ENCODE results near the gene FHL3. TPM values are rescaled to one million over a fixed set of nuclear protein-coding genes. Genes with fewer than 3 reads are reported as not detected.

Gene FHL3
- total RNA-seq, 1 donor from 2014 or later = 26.3 TPM

DNA sequence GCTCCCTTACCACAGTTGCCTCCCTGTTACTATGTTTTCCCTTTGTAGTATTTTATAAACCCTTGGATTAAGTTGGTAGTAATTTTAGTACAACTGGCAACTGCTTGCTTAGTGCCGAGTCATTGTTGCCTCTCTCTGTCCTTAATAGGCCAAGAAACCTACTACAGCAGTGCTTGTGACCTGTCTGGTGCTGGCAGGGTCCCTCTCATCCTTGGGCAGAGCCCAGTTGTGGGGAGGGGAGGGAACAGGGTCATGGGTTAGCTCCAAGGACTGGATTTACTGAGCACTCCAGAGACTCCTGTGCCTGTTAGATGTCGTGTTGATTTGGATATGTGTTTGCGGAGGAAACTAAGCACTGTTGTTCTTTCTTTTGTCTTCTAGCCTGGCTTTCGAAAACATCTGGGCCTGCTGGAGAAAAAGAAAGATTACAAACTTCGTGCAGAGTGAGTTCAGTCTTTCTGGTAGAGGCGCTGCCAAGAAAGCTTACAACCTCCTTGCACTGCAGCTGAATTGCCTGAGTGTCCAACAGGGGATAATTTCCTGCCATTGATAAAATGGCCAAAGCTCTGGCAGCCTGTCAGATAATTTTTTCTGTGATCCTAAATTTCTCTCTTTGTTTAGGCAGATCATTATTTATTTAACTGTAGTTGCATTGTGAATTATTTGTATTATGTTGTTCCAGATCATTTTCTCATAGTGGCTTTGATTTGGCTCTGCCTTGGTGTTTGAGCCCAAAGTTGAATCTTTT is 10.8 kb upstream of the FHL3 start:
- H3K27ac ChIP-seq = no peak overlapping the region
- no peak for DNase-seq (ENCODE audit: extremely low spot score in 2 of 2)
- H3K36me3 ChIP-seq = peaks cover 0 to 36% of the 10 kb centered on the region in 2 donors
- intact Hi-C loops (cut with DNase I) = no loop called here
- H3K4me1 ChIP-seq = peaks cover 33% of the 10 kb centered on the region
- no peak for TF ChIP-seq POLR2A (IDR thresholded peaks at IDR 0.05)
- TF ChIP-seq, protein P1, sequence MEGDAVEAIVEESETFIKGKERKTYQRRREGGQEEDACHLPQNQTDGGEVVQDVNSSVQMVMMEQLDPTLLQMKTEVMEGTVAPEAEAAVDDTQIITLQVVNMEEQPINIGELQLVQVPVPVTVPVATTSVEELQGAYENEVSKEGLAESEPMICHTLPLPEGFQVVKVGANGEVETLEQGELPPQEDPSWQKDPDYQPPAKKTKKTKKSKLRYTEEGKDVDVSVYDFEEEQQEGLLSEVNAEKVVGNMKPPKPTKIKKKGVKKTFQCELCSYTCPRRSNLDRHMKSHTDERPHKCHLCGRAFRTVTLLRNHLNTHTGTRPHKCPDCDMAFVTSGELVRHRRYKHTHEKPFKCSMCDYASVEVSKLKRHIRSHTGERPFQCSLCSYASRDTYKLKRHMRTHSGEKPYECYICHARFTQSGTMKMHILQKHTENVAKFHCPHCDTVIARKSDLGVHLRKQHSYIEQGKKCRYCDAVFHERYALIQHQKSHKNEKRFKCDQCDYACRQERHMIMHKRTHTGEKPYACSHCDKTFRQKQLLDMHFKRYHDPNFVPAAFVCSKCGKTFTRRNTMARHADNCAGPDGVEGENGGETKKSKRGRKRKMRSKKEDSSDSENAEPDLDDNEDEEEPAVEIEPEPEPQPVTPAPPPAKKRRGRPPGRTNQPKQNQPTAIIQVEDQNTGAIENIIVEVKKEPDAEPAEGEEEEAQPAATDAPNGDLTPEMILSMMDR (IDR thresholded peaks at IDR 0.05) = no peak
- TF ChIP-seq POLR2AphosphoS5 (IDR thresholded peaks at IDR 0.05; ENCODE audit: insufficient read depth in 1 of 2, low read depth in 1 of 2) = no peak
- H3K27me3 ChIP-seq = no peaks in the 10 kb centered on the region
- no peak overlapping the region for H3K4me3 ChIP-seq
- H3K9me3 ChIP-seq = no peaks in the 10 kb centered on the region

DNA sequence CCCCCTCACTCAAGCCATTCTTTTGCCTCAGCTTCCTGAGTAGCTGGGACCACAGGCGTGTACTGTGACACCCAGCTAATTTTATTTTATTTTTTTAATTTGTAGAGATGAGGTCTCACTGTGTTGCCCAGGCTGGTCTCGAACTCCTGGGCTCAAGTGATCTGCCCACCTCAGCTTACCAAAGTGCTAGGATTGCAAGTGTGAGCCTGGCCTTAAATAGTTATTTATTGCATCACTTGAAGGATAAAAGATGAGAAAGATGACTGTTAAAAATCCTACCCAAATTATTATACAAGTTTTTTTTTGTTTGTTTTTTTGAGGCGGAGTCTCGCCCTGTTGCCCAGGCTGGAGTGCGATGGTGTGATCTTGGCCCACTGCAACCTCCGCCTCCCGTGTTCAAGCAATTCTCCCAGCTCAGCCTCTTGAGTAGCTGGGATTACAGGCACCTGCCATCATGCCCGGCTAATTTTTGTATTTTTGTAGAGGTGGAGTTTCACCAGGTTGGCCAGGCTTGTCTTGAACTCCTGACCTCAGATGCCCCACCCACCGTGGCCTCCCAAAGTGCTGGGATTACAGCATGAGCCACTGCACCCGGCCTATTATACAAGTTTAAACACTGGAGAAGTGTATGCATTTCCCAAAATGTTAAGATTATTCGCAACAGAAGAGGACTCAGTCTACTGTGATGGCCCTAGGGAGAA is 9.6 kb upstream of the FHL3 start:
- Histone ChIP-seq H3K4me1 (peaks cover 33% of the 10 kb centered on the region), H3K27ac (no peak overlapping the region), H3K36me3 (peaks cover 0 to 23% of the 10 kb centered on the region in 2 donors), H3K27me3 (no peaks in the 10 kb centered on the region), H3K4me3 (no peak overlapping the region), H3K9me3 (no peaks in the 10 kb centered on the region)
- no peak for DNase-seq (ENCODE audit: extremely low spot score in 2 of 2)
- intact Hi-C loops (cut with DNase I) = no loop called here
- TF ChIP-seq, protein P1 (IDR thresholded peaks at IDR 0.05) = no peak

DNA sequence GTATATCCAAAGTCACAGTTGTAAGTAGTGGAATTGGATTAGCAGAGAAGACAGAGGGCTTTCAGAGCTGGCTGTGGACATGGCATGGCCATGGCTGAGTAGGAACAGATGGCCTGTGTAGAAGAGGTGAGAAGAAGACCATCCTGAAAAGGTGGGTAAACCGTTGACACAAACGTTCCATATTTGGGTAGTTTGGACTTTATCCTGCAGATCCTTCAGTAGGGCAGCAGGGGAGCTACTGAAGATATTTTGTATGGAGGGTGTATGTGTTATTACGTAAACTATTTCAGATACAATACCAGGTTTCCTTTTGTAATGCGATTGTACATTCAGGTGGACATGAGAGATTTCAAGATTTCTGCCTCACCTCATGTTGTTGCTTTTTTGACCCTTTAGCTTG is 8.9 kb upstream of the FHL3 start:
- Histone ChIP-seq H3K4me3 (peak overlapping the region in 1 of 2 donors; percentile 94), H3K27me3 (no peaks in the 10 kb centered on the region), H3K36me3 (peaks cover 0 to 16% of the 10 kb centered on the region in 2 donors), H3K9me3 (no peaks in the 10 kb centered on the region), H3K27ac (peak overlapping the region; percentile 83), H3K4me1 (peaks cover 33% of the 10 kb centered on the region)
- no peak for DNase-seq (ENCODE audit: extremely low spot score in 2 of 2)
- intact Hi-C loops (cut with DNase I) = no loop called here
- TF ChIP-seq POLR2AphosphoS5 (IDR thresholded peaks at IDR 0.05; ENCODE audit: insufficient read depth in 1 of 2, low read depth in 1 of 2) = no peak
- TF ChIP-seq, protein P1 (IDR thresholded peaks at IDR 0.05) = no peak
- no peak for TF ChIP-seq POLR2A (IDR thresholded peaks at IDR 0.05)

DNA sequence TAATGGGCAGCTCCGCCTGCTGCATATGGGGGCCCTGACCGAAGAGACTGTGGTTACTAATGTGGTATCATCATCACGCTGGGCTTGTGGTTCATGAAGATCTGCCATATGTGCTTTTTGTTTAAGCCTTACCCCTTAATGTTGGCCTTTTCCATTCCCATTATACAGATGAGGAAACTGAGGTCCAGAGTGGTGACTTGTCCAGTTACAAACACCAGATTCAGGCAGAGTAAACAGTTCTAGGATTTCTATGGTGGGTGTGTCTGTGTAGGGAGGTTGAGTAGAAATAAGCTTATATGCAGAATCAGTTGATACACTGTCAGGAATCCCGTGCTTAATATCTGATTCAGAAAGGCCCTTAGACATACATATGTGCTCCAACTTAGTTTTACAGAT is 7.9 kb upstream of the FHL3 start:
- H3K4me3 ChIP-seq = peak overlapping the region; percentile 76 to 94
- TF ChIP-seq, protein P1 (IDR thresholded peaks at IDR 0.05) = no peak
- TF ChIP-seq POLR2A (IDR thresholded peaks at IDR 0.05) = no peak
- peaks cover 33% of the 10 kb centered on the region for H3K4me1 ChIP-seq
- no peaks in the 10 kb centered on the region for H3K9me3 ChIP-seq
- no peak for DNase-seq (ENCODE audit: extremely low spot score in 2 of 2)
- peaks cover 0 to 12% of the 10 kb centered on the region in 2 donors for H3K36me3 ChIP-seq
- intact Hi-C loops (cut with DNase I) = no loop called here
- H3K27me3 ChIP-seq = no peaks in the 10 kb centered on the region
- H3K27ac ChIP-seq = peak overlapping the region; percentile 83

Measured in vagina (tissue), 2 donors.